ENCODE results near the gene ATP6V1B1. TPM values are rescaled to one million over a fixed set of nuclear protein-coding genes. Genes with fewer than 3 reads are reported as not detected.

ATP6V1B1 gene
- total RNA-seq, 6 experiments from 2014 or later = 0.44 TPM; not detected in 5

- no peak for TF ChIP-seq CTCF (IDR thresholded peaks at IDR 0.05)
- no peak for TF ChIP-seq POLR2A (IDR thresholded peaks at IDR 0.05)
- intact Hi-C loops (cut with DNase I) = loop anchor here in 1 of 2 donors (10.0 kb wide), 1 partner anchor 998 kb away; no protein-coding TSS in a partner anchor
- no peaks in the 10 kb centered on the region for H3K36me3 ChIP-seq
- DNase-seq (peak in 1 of 3 donors; percentile 40), ATAC-seq (no peak)
- H3K4me3 ChIP-seq = no peak overlapping the region
- no peaks in the 10 kb centered on the region for H3K4me1 ChIP-seq
- no peaks in the 10 kb centered on the region for H3K9me3 ChIP-seq
- H3K27ac ChIP-seq = no peak overlapping the region
- WGBS (ENCODE audit: insufficient coverage, low coverage, low lambda C conversion rate, missing lambda C conversion rate) = 57% methylated on average over 5 of the region's 6 CpGs
- peaks cover 0 to 3% of the 10 kb centered on the region in 2 donors for H3K27me3 ChIP-seq
Measured at GRCh38 chr2:70942396-70943204, 6.9 kb downstream of the ATP6V1B1 start.

GRCh38 chr2:70943205-70943871 is 7.6 kb downstream of the ATP6V1B1 start:
- H3K27ac ChIP-seq = no peak overlapping the region
- WGBS (ENCODE audit: insufficient coverage, low coverage, low lambda C conversion rate, missing lambda C conversion rate) = 82% methylated on average over 2 of the region's 11 CpGs
- no peak overlapping the region for H3K4me3 ChIP-seq
- H3K4me1 ChIP-seq = peaks cover 0 to 4% (median 0%) of the 10 kb centered on the region in 4 donors
- ATAC-seq (no peak), DNase-seq (peak in 2 of 3 donors; percentile 33 to 37)
- intact Hi-C loops (cut with DNase I) = loop anchor here in 1 of 2 donors (10.0 kb wide), 1 partner anchor 999 kb away; no protein-coding TSS in a partner anchor
- no peak for TF ChIP-seq CTCF (IDR thresholded peaks at IDR 0.05)
- TF ChIP-seq POLR2A (IDR thresholded peaks at IDR 0.05) = no peak
- peaks cover 0 to 3% of the 10 kb centered on the region in 2 donors for H3K27me3 ChIP-seq
- H3K36me3 ChIP-seq = no peaks in the 10 kb centered on the region
- no peaks in the 10 kb centered on the region for H3K9me3 ChIP-seq

GRCh38 chr2:70944111-70944690 is 8.5 kb downstream of the ATP6V1B1 start:
- Histone ChIP-seq H3K9me3 (no peaks in the 10 kb centered on the region), H3K27me3 (peaks cover 0 to 3% of the 10 kb centered on the region in 2 donors), H3K4me1 (peaks cover 0 to 7% (median 0%) of the 10 kb centered on the region in 4 donors), H3K36me3 (no peaks in the 10 kb centered on the region), H3K4me3 (no peak overlapping the region), H3K27ac (no peak overlapping the region)
- DNase-seq (peak in 2 of 3 donors; percentile 17 to 41), ATAC-seq (no peak)
- intact Hi-C loops (cut with DNase I) = loop anchor here in 1 of 2 donors (10.0 kb wide), 1 partner anchor 999 kb away; no protein-coding TSS in a partner anchor
- TF ChIP-seq CTCF (IDR thresholded peaks at IDR 0.05) (no peak), POLR2A (IDR thresholded peaks at IDR 0.05) (no peak)
- WGBS (ENCODE audit: insufficient coverage, low coverage, low lambda C conversion rate, missing lambda C conversion rate) = no CpG with 5 or more reads among the region's 4 CpGs

- TF ChIP-seq CTCF (IDR thresholded peaks at IDR 0.05) (peak; percentile 58 to 77 (median 70)), POLR2A (IDR thresholded peaks at IDR 0.05) (no peak)
- intact Hi-C loops (cut with DNase I) = loop anchor here in 1 of 2 donors (10.0 kb wide), 1 partner anchor 1002 kb away; no protein-coding TSS in a partner anchor
- no peaks in the 10 kb centered on the region for H3K36me3 ChIP-seq
- peaks cover 0 to 3% of the 10 kb centered on the region in 2 donors for H3K27me3 ChIP-seq
- ATAC-seq (peak; percentile 32 to 52 (median 49)), DNase-seq (peak in 2 of 3 donors; percentile 18 to 48)
- H3K9me3 ChIP-seq = no peaks in the 10 kb centered on the region
- H3K4me1 ChIP-seq = peaks cover 0 to 7% (median 0%) of the 10 kb centered on the region in 4 donors
- 16% methylated on average over 8 of the region's 8 CpGs for WGBS (ENCODE audit: insufficient coverage, low coverage, low lambda C conversion rate, missing lambda C conversion rate)
- no peak overlapping the region for H3K4me3 ChIP-seq
- no peak overlapping the region for H3K27ac ChIP-seq
Measured at GRCh38 chr2:70946832-70947442, 11.2 kb downstream of the ATP6V1B1 start.
